ENCODE data around the gene CLTCL1.
"Not testable (repeated sequence)": the region's sequence is repeated elsewhere in the genome, so short reads cannot be mapped to it uniquely, and the experiment has no call there.

The CLTCL1 gene

DNA sequence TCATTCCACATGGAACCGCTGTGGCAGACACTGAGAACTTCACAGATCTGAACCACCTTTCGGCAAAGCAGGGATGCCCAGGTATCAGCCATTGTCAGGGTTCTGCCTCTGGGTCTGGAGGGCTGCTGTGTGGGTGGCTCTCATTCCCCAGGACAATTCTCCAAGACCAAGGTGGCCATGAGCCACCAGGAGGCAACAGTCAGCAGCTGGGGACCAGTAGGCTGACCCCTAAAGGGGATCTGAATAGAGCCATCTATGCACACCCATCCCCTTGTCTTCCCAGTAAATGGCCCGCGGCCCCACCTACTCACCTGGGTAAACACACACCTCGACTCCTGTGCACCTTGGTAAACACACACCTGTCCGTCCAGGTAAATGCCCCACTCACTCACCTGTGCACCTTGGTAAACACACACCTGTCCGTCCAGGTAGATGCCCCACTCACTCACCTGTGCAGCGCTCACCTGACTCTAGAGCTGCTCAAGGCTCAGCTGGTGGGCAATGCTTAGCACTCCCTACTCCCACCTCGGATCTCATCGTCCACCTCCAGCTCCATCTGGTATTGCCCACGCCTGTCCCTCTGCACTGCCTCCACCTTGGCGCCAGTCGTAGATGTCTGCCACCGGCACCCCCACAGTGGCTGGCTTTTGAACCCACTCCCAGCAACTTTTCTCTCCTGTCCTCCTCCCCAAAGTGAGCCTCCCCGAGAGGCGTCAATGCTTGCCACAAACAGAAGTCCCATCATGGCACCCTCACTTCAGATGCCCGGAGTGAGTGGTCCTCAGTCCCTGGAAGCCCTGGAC lies 123.2 kb downstream of the CLTCL1 start:
- no peak overlapping the region for H3K27ac ChIP-seq
- no peak; the same call in 1 of the 2 replicates for TF ChIP-seq CTCF (conservative IDR thresholded peaks at IDR 0.05)

GRCh38 chr22:19167106-19167869 lies 124.2 kb downstream of the CLTCL1 start:
- H3K27ac ChIP-seq: no peak overlapping the region
- no peak for TF ChIP-seq CTCF (conservative IDR thresholded peaks at IDR 0.05)

DNA sequence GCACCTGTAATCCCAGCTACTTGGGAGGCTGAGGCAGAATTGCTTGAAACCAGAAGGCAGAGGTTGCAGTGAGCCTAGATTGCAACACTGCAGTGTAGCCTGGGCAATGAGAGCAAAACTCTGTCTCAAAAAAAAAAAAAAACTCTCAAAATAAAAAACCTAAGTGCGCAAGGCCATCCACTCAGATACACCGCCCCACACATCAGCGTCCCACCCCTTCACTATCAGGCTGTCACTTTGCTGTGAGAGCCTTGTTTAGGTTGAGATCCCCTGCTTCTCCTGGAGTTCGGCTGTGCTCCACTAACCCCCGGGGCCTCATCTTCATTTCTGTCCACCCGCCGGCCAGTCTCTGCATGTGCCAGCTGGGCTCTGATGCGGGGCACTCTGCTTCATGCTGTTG lies 125.1 kb downstream of the CLTCL1 start:
- no peak overlapping the region for H3K27ac ChIP-seq
- TF ChIP-seq CTCF (conservative IDR thresholded peaks at IDR 0.05): no peak

DNA sequence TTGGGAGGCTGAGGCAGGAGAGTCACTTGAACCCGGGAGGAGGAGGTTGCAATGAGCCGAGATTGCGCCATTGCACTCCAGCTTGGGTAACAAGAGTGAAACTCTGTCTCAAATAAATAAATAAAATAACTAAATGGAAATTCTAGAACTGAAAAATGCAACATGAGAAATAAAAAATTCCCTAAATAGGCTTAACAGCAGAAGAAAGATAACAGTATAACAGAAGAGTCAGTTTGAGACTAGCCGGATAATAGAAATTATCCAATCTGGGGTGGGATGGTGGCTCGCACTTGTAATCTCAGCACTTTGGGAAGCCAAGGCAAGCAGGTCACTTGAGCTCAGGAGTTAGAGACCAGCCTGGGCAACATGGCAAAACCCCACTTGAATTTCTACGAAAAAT lies 127.1 kb downstream of the CLTCL1 start:
- no peak overlapping the region for H3K27ac ChIP-seq
- TF ChIP-seq CTCF (conservative IDR thresholded peaks at IDR 0.05): no peak

GRCh38 chr22:19158649-19159048 lies 132.9 kb downstream of the CLTCL1 start:
- H3K27ac ChIP-seq: not testable (repeated sequence)

DNA sequence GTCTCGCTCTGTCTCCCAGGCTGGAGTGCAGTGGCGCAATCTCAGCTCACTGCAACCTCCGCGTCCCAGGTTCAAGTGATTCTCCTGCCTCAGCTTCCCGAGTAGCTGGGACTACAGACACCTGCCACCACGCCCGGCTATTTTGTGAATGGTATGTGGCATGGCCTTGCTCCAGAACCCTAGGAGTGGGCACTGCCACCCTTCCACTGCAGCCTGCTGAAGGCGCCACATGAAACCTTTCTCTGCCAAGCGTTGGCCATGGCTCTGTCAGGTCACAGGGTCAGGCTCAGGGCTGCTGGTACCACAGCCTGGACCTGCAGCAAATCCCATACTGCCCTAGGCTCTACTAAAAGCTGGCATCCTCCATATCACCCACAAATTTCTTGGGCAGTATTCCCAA lies 135.4 kb downstream of the CLTCL1 start:
- H3K27ac ChIP-seq: not testable (repeated sequence)

- no peak overlapping the region for H3K27ac ChIP-seq
- no peak for TF ChIP-seq CTCF (conservative IDR thresholded peaks at IDR 0.05)
These were observed 138.3 kb downstream of the CLTCL1 start for GRCh38 chr22:19152942-19153883.
